AG09319 (cell line): Measurements from ENCODE around the gene MINAR1.

ENCODE experiments used
- DNase-seq: peaks from one replicate; pipeline ENCODE4 v3.0.0-alpha.2; 2010; ENCODE audit warnings: low read depth; ENCODE audit errors: extremely low read depth
- TF ChIP-seq, protein P1 (sequence below): IDR thresholded peaks from 2 replicates; pipeline ENCODE4 v1.5.1; 2011; ENCODE audit warnings: low read depth, mild to moderate bottlenecking, inconsistent platforms, low read length, moderate library complexity

MINAR1 gene

DNA sequence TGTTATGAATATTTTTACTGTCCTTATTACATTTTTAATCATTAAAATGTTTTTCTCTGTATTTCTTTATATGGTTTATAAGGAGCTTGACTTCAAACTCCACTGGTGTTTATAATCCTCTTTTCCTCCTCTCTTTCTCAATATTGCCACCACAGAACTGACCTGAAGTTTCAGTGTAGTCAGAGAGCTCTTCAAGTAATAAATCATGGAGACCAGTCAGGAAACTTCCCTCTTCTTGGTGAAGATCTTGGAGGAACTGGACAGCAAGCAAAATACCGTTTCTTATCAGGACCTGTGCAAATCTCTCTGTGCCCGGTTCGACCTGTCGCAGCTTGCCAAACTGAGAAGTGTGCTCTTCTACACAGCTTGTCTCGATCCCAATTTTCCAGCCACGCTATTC, 23.8 kb downstream of the MINAR1 start:
- no peak for DNase-seq
- TF ChIP-seq, protein P1, sequence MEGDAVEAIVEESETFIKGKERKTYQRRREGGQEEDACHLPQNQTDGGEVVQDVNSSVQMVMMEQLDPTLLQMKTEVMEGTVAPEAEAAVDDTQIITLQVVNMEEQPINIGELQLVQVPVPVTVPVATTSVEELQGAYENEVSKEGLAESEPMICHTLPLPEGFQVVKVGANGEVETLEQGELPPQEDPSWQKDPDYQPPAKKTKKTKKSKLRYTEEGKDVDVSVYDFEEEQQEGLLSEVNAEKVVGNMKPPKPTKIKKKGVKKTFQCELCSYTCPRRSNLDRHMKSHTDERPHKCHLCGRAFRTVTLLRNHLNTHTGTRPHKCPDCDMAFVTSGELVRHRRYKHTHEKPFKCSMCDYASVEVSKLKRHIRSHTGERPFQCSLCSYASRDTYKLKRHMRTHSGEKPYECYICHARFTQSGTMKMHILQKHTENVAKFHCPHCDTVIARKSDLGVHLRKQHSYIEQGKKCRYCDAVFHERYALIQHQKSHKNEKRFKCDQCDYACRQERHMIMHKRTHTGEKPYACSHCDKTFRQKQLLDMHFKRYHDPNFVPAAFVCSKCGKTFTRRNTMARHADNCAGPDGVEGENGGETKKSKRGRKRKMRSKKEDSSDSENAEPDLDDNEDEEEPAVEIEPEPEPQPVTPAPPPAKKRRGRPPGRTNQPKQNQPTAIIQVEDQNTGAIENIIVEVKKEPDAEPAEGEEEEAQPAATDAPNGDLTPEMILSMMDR: no peak

DNA sequence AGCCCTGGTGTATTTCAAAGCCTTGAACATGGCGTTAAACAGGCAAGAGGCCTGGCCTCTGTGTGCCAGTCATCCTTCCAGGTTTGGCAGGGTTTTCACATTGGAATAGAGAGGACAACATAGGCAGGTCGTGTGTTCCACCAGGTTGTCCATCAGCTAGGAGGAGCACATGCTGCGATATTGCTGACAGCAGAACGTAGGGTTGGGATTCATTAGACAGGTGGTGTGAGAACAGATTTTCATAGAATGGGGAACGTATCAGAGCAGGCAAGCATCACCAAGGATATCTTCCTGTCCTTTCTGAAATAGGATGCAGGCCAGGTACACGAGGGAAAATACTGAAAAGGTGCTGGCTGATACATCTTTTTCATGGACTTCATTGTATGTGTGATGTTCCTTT, 26.4 kb downstream of the MINAR1 start:
- TF ChIP-seq, protein P1: no peak
- no peak for DNase-seq

DNA sequence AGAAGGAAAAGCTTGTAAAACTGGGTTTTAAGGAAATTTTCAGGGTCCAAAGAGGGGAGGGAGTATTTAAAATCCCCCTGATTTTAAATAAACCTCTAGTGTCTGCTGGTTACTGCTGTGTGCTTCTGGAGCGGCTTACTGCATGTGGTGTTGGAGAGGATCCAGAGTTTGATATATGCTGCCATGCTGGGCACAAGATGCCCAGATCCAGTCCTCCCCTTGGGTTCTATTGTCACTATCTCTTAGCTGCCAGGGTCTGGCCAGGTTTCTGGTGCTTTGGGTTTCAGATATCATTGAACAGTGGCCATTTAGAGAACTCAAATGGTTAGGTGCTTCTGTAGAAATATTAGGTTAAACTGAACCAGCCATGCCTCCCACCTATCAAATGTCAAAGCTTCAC, 27.5 kb downstream of the MINAR1 start:
- TF ChIP-seq, protein P1: no peak
- DNase-seq: no peak

- TF ChIP-seq, protein P1: no peak
- no peak for DNase-seq
Observed at GRCh38 chr15:79463043-79463780, 31.1 kb downstream of the MINAR1 start.

DNA sequence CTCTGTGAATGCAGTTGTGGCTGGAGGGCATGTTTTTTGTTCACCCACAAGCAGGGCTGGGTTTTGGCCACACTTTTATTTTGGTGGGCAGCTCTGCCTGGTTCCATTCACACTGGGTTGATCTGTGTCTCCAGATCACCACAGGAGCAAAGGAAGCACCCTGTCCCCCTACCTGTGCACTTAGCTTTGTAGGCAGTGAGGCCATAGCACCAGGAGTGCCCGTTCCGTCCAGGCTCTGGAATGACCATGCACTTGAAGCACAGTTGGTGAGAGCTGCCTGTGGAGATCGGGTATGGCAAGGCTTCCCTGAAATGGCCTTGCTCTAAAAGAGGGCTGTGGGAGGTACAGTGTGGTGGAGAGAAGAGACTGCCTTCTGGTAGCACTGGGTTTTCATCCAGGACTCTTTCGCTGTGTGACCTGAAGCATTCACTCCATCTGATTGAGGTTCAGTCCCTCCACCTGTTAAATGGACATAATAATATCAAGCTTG, 31.7 kb downstream of the MINAR1 start:
- TF ChIP-seq, protein P1: no peak

GRCh38 chr15:79466488-79466887, 34.4 kb downstream of the MINAR1 start:
- TF ChIP-seq, protein P1: no peak
- DNase-seq: no peak

More for the DNA sequence above, 31.7 kb downstream of the MINAR1 start:
- no peak for DNase-seq

DNA sequence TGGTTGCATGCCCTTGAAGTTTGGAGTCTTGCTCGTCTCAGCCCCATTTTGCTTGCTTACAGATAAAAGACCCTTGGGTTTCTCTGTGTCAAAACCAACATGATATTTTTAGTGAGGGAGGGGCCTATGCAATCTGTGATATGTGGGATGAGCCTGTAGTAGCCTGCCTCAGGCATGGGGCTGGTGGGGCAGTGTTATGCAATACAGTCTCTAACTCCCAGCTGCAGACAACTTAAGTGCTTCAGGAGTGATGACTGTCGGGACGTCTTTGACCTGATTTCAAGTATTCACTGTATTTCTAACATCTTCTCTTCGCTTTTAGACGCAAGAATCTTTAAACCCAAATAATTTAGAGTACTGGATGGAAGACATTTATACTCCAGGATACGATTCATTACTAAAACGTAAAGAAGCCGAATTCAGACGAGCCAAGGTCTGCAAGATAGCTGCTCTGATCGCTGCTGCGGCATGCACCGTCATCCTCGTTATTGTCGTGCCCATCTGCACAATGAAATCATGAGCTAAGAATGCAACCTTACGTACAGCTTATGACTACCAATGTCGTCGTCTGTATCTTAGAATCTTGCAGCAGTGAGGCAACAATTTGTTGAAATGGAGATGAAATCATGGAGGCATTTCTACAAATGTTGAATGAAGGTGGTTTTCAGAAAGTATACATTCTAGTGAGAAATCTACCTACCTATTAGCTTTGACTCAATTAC, 35.9 kb downstream of the MINAR1 start:
- no peak for DNase-seq
- TF ChIP-seq, protein P1: no peak
